ENCODE measurements around the gene LCE3D. TPM values are rescaled to one million over a fixed set of nuclear protein-coding genes. Genes with fewer than 3 reads are reported as not detected.

Gene LCE3D
- total and polyA plus RNA-seq, 9 of the 15 experiments (the other 6 are each of a cell fraction or from before 2014, with no cell fraction given), result not detected

DNA sequence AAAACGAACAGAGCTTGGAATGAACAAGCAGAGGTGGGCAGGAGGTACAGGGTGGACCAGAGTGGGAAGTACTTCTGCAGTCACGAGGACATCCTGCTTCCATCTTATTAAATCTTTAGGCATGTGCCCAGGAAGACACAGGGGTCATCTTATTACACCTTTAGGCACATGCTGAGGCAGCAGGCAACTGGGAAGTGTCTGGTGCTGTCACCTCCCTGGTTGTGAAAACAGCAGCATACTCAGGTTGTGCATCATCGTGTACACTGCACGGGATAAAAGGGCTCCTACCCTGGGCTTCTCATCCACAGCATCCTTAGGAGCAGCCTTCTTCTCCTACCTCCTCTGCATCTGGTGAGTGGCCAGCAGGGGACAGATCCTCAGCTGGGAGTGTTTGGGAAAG, 19.6 kb upstream of the LCE3D start, which contains the start of gene LCE3C:
LCE3C (plus strand) TSS at position 301 of the 400 bp plus-strand sequence. CDS start 498 bp downstream, outside the sequence.
- CTCF ChIA-PET (ENCODE audit: low intra/inter-chr PET ratio), result no interaction called here
- TF ChIP-seq EWSR1 (IDR thresholded peaks at IDR 0.05; ENCODE audit: borderline replicate concordance, low read depth, partially characterized antibody) (no peak), MYBL2 (IDR thresholded peaks at IDR 0.05; ENCODE audit: low read depth) (no peak), MYBL2 (CRISPR knock-in tag; IDR thresholded peaks at IDR 0.05; ENCODE audit: borderline replicate concordance) (no peak), PCBP2 (IDR thresholded peaks at IDR 0.05; ENCODE audit: low read depth, low read length, poor library complexity, severe bottlenecking) (no peak), MTF1 (CRISPR knock-in tag; IDR thresholded peaks at IDR 0.05; ENCODE audit: borderline replicate concordance) (no peak), MYNN (IDR thresholded peaks at IDR 0.05) (no peak), MYNN (CRISPR knock-in tag; IDR thresholded peaks at IDR 0.05) (no peak), KAT2B (IDR thresholded peaks at IDR 0.05; ENCODE audit: low read depth, low read length) (no peak), HOXB6 (CRISPR knock-in tag; IDR thresholded peaks at IDR 0.05; ENCODE audit: borderline replicate concordance) (no peak), ZNF79 (CRISPR knock-in tag; IDR thresholded peaks at IDR 0.05; ENCODE audit: low read depth) (no peak), PRMT5 (CRISPR knock-in tag; IDR thresholded peaks at IDR 0.05) (no peak), CCAR2 (IDR thresholded peaks at IDR 0.05; ENCODE audit: low read depth, low read length) (no peak), STAT5A (IDR thresholded peaks at IDR 0.05; ENCODE audit: borderline replicate concordance, low read length) (no peak), SREBF2 (CRISPR knock-in tag; IDR thresholded peaks at IDR 0.05) (no peak), E2F3 (CRISPR knock-in tag; IDR thresholded peaks at IDR 0.05) (no peak), NCOA6 (IDR thresholded peaks at IDR 0.05) (no peak)
- TF ChIP-seq, protein P1, sequence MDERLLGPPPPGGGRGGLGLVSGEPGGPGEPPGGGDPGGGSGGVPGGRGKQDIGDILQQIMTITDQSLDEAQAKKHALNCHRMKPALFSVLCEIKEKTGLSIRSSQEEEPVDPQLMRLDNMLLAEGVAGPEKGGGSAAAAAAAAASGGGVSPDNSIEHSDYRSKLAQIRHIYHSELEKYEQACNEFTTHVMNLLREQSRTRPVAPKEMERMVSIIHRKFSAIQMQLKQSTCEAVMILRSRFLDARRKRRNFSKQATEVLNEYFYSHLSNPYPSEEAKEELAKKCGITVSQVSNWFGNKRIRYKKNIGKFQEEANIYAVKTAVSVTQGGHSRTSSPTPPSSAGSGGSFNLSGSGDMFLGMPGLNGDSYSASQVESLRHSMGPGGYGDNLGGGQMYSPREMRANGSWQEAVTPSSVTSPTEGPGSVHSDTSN (CRISPR knock-in tag; IDR thresholded peaks at IDR 0.05; ENCODE audit: low read depth), result no peak
- TF ChIP-seq, protein P1 (tag; conservative IDR thresholded peaks at IDR 0.05; ENCODE audit: low read depth), result no peak
- TF ChIP-seq, protein P2, sequence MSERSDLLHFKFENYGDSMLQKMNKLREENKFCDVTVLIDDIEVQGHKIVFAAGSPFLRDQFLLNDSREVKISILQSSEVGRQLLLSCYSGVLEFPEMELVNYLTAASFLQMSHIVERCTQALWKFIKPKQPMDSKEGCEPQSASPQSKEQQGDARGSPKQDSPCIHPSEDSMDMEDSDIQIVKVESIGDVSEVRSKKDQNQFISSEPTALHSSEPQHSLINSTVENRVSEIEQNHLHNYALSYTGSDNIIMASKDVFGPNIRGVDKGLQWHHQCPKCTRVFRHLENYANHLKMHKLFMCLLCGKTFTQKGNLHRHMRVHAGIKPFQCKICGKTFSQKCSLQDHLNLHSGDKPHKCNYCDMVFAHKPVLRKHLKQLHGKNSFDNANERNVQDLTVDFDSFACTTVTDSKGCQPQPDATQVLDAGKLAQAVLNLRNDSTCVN (CRISPR knock-in tag; IDR thresholded peaks at IDR 0.05), result no peak
- TF ChIP-seq, protein P3, sequence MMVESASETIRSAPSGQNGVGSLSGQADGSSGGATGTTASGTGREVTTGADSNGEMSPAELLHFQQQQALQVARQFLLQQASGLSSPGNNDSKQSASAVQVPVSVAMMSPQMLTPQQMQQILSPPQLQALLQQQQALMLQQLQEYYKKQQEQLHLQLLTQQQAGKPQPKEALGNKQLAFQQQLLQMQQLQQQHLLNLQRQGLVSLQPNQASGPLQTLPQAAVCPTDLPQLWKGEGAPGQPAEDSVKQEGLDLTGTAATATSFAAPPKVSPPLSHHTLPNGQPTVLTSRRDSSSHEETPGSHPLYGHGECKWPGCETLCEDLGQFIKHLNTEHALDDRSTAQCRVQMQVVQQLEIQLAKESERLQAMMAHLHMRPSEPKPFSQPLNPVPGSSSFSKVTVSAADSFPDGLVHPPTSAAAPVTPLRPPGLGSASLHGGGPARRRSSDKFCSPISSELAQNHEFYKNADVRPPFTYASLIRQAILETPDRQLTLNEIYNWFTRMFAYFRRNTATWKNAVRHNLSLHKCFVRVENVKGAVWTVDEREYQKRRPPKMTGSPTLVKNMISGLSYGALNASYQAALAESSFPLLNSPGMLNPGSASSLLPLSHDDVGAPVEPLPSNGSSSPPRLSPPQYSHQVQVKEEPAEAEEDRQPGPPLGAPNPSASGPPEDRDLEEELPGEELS (CRISPR knock-in tag; IDR thresholded peaks at IDR 0.05; ENCODE audit: borderline replicate concordance), result no peak

More for the DNA sequence above, 19.6 kb upstream of the LCE3D start, which contains the start of gene LCE3C:
- no peaks in the 10 kb centered on the region for H3K9me3 ChIP-seq (replicated peaks; ENCODE audit: control insufficient read depth, insufficient read depth, low read depth, low read length)
- no peak for FAIRE-seq
- no peak within 1 kb of the TSS for H3K4me2 ChIP-seq (ENCODE audit: insufficient read depth, low read length)
- no peak for ATAC-seq
- no TSS peak for BruUV-seq (replicated peaks)
- POLR2A ChIA-PET, result no interaction called here
- H3K27ac ChIP-seq (ENCODE audit: extremely low read depth, low read depth, low read length), result no peak within 1 kb of the TSS
- H3K4me3 ChIP-seq, result no peak within 1 kb of the TSS
- DNase-seq (ENCODE audit: extremely low read depth in 1 of 4, low spot score in 3 of 4), result no peak
- no peaks in the 10 kb centered on the region for H3K27me3 ChIP-seq (ENCODE audit: control insufficient read depth in 2 of 2, insufficient read depth in 2 of 2, low read length in 2 of 2)
- H2AFZ ChIP-seq (ENCODE audit: low read depth, low read length), result no peak within 1 kb of the TSS
- intact Hi-C loops (cut with micrococcal nuclease), result no loop called here
- in situ Hi-C loops (cut with MboI), result no loop called here
- no peaks in the 10 kb centered on the region for H3K9me1 ChIP-seq (ENCODE audit: control insufficient read depth, insufficient read depth, low read length)
- no peaks in the 10 kb centered on the region for H3K79me2 ChIP-seq (ENCODE audit: control insufficient read depth, insufficient read depth, low read length)
- no peaks in the 10 kb centered on the region for H4K20me1 ChIP-seq (replicated peaks; ENCODE audit: control insufficient read depth, insufficient read depth, low read length)
- WGBS (ENCODE audit: insufficient coverage, low coverage, missing lambda C conversion rate), result 0% methylated on average over 4 of the region's 4 CpGs
- H3K4me1 ChIP-seq (replicated peaks in 1 of 2; ENCODE audit: control insufficient read depth in 2 of 2, insufficient read depth in 2 of 2, low read length in 2 of 2), result no peaks in the 10 kb centered on the region
- no peaks in the 10 kb centered on the region for H3K36me3 ChIP-seq (ENCODE audit: control insufficient read depth, insufficient read depth, low read length)
- H3K9ac ChIP-seq (ENCODE audit: insufficient read depth in 1 of 2, low read depth in 2 of 2, low read length in 2 of 2), result no peak within 1 kb of the TSS
